Thoracic aorta (tissue), 2 donors: ENCODE results near the gene EEFSEC. TPM values are rescaled to one million over a fixed set of nuclear protein-coding genes. Genes with fewer than 3 reads are reported as not detected.

ENCODE experiments used
- ATAC-seq: fragments of 150-250 bp; one replicate; pipeline ENCODE4 v1.8.0; 2017; ENCODE audit warnings: low read depth; ENCODE audit not compliant: insufficient number of reproducible peaks, low FRiP score
- DNase-seq: peaks from one replicate; pipeline ENCODE4 v3.0.0-alpha.2; 2020; ENCODE audit warnings: low spot score
- H3K27ac ChIP-seq, 2 donors: fragments of 200-600 bp; sonication (generic); 1 replicate in 1 of 2; 2 replicates in 1 of 2; pipeline ENCODE4 v1.5.1; 2016; ENCODE audit warnings: mild to moderate bottlenecking in 2 of 2, moderate library complexity in 2 of 2
- H3K27me3 ChIP-seq: fragments of 200-600 bp; sonication (generic); replicated peaks from 2 replicates; pipeline ENCODE4 v1.6.0; 2016; ENCODE audit warnings: mild to moderate bottlenecking; ENCODE audit not compliant: insufficient read depth
- H3K36me3 ChIP-seq: fragments of 200-600 bp; sonication (generic); one replicate; pipeline ENCODE4 v1.5.1; 2016
- H3K4me1 ChIP-seq, 2 donors: fragments of 200-600 bp; sonication (generic); 1 replicate in 1 of 2; 2 replicates in 1 of 2; pipeline versions ENCODE4 v1.5.1 to v1.6.0; 2016; ENCODE audit warnings: low read depth in 2 of 2, mild to moderate bottlenecking in 1 of 2; ENCODE audit not compliant: control insufficient read depth in 1 of 2
- H3K4me3 ChIP-seq: fragments of 200-600 bp; sonication (generic); 2 replicates; pipeline ENCODE4 v1.5.1; 2016; ENCODE audit warnings: mild to moderate bottlenecking
- H3K9me3 ChIP-seq: fragments of 200-600 bp; sonication (generic); 2 replicates; pipeline ENCODE4 v1.5.1; 2016
- total RNA-seq, 2 donors: library from RNA; depleted of rRNA; stranded (reverse); fragments of >200 nt; gene quantifications; one replicate each; pipeline versions ENCODE4 v1.1.0 to v1.2.3, GENCODE V29; 2016
- TF ChIP-seq, protein P1 (sequence below): fragments of 200-600 bp; sonication (generic); IDR thresholded peaks from one replicate; pipeline ENCODE4 v1.5.1; 2019; ENCODE audit warnings: antibody characterized with exemption

The EEFSEC gene
- total RNA-seq, 2 donors from 2014 or later = 16.1 to 17.5 TPM

DNA sequence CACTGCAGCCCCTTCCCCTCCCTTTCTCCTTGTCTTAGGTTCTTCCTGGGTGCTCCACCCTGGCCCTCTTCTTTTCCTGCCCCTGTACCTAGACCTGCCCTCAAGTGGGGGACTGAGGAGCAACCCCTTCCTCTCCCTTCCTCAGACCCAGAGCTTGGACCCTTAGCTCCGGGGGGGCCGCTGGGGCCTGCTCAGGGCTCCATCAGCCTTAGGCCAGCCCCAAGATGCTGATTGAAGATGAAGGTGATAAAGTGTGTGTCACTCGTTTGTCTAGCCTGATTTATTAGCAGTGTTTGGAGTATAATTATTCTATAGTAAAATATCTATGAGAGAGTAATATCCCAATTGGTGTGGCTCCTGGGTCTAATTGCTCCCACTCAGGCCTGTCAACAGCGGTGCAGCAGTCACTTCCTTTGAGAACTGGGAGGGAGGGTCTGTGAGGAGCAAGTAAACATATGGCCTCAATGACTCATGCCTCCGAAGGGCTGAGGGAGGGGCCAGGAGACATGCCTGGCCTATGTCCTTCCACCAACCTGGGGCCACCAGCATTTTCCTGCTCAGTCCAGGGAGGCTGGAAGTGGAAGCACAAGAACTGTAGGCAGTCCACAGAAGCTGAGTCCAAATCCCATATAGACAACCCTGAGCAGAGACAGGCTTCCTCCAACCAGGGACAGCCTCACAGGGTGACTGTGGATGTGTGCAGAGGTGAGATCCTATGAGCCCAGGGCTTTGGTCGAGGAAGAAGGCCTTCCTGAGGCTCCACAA, 190.2 kb downstream of the EEFSEC start:
- peaks cover 5% of the 10 kb centered on the region for H3K36me3 ChIP-seq
- no peak for ATAC-seq
- H3K4me3 ChIP-seq = no peak overlapping the region
- H3K27ac ChIP-seq = no peak overlapping the region
- no peaks in the 10 kb centered on the region for H3K4me1 ChIP-seq
- no peaks in the 10 kb centered on the region for H3K9me3 ChIP-seq
- TF ChIP-seq, protein P1, sequence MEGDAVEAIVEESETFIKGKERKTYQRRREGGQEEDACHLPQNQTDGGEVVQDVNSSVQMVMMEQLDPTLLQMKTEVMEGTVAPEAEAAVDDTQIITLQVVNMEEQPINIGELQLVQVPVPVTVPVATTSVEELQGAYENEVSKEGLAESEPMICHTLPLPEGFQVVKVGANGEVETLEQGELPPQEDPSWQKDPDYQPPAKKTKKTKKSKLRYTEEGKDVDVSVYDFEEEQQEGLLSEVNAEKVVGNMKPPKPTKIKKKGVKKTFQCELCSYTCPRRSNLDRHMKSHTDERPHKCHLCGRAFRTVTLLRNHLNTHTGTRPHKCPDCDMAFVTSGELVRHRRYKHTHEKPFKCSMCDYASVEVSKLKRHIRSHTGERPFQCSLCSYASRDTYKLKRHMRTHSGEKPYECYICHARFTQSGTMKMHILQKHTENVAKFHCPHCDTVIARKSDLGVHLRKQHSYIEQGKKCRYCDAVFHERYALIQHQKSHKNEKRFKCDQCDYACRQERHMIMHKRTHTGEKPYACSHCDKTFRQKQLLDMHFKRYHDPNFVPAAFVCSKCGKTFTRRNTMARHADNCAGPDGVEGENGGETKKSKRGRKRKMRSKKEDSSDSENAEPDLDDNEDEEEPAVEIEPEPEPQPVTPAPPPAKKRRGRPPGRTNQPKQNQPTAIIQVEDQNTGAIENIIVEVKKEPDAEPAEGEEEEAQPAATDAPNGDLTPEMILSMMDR = no peak
- no peak for DNase-seq
- H3K27me3 ChIP-seq = no peaks in the 10 kb centered on the region

DNA sequence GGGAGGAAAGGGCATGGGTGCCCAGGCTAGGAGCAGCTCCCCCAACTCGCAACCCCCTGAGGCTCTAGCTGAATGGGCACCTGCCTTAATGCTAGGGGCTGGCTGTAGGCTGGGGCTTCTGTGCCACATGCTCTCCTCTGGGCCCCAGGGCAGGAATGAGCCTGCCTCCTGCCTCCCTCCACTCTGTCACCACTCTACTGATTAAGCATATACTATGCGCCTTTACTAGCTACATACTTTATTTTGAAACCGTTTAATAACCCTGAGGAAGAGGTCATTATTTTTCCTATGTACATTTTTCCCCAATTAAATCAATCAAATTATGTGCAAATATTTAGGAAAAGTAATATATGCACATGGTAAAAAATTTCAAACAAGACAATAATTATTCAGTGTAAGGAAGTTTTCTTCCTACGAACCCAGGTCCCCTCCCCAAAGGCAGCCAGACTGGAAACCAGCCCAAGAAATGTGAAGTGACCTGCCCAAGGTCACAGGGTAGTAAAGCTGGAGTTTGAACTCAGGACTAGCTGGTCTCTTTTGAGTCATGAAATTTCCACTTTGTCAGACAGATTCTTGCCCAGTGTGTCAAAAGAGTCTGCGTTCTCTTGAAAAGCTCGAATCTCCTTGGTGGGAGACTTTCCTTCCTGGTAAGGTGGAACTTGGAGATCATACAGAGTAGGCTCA, 190.9 kb downstream of the EEFSEC start:
- H3K27ac ChIP-seq = no peak overlapping the region
- ATAC-seq = no peak
- no peaks in the 10 kb centered on the region for H3K27me3 ChIP-seq
- no peak for DNase-seq
- H3K4me1 ChIP-seq = no peaks in the 10 kb centered on the region
- peaks cover 5% of the 10 kb centered on the region for H3K36me3 ChIP-seq
- no peak overlapping the region for H3K4me3 ChIP-seq
- no peaks in the 10 kb centered on the region for H3K9me3 ChIP-seq
- TF ChIP-seq, protein P1 = no peak

DNA sequence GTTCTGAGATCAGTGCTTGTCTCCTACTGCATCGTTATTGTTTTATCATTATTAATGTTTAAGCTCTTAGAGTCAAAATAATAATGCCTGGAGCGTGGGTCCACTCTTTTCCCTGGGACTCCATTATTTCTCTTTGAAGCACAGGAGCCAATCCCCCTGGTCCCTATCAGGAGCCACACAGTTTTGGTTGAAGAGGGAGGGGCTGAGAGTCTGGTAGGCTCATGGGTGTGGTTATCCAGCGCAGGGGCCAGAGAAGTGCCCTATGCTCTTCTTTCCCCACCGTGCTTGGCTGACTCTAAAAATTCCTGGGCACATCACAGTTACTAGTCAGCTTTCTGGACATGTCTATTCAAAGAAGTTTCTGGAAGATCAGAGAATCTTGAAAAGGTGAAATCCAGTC, 191.9 kb downstream of the EEFSEC start:
- no peak overlapping the region for H3K4me3 ChIP-seq
- H3K4me1 ChIP-seq = no peaks in the 10 kb centered on the region
- TF ChIP-seq, protein P1 = no peak
- peaks cover 5% of the 10 kb centered on the region for H3K36me3 ChIP-seq
- H3K27me3 ChIP-seq = no peaks in the 10 kb centered on the region
- ATAC-seq (no peak), DNase-seq (no peak)
- H3K27ac ChIP-seq = no peak overlapping the region
- H3K9me3 ChIP-seq = no peaks in the 10 kb centered on the region

DNA sequence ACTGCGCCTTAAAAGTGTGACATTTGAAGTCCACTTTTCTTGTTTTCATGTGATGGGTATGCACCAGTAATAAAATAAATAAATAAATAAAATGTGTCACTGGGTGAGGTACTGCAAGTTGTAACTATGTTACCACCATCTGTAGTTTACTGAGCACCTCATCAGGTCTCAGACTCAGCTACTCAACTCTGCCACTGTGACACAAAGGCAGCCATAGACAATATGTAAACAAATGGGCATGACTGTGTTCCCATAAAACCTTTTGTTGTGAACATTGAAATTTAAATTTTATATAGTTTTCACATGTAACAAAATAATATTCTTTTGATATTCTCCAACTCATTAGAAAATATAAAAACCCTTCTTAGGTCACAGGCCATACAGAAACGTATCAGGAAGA, 193.3 kb downstream of the EEFSEC start:
- no peak overlapping the region for H3K4me3 ChIP-seq
- no peaks in the 10 kb centered on the region for H3K9me3 ChIP-seq
- H3K27me3 ChIP-seq = no peaks in the 10 kb centered on the region
- ATAC-seq (no peak), DNase-seq (no peak)
- TF ChIP-seq, protein P1 = no peak
- H3K36me3 ChIP-seq = peaks cover 3% of the 10 kb centered on the region
- no peaks in the 10 kb centered on the region for H3K4me1 ChIP-seq
- no peak overlapping the region for H3K27ac ChIP-seq

DNA sequence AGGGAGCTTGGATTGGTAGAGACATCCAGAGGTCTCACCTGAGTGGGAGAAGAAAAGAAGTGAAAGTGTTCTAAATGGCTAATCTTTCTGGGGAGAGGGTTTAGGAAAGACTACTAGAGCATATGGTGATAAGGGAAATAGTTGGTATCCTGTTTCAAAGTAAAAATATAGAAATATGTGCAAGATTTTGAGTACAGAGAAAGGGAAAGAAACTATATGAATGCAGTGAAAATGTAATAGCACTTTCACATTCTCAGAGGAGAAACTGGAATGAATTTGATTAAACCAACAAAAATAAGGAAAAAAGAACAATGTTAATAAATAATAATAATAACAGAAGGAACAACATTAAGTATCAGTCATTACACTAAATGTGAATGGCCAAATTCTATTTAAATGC, 194.0 kb downstream of the EEFSEC start:
- no peaks in the 10 kb centered on the region for H3K9me3 ChIP-seq
- ATAC-seq = no peak
- H3K27me3 ChIP-seq = no peaks in the 10 kb centered on the region
- TF ChIP-seq, protein P1 = no peak
- DNase-seq = no peak
- H3K4me3 ChIP-seq = no peak overlapping the region
- no peaks in the 10 kb centered on the region for H3K36me3 ChIP-seq
- no peak overlapping the region for H3K27ac ChIP-seq
- no peaks in the 10 kb centered on the region for H3K4me1 ChIP-seq
